Stimulated activated effector memory CD8-positive, alpha-beta T cell treated with anti-CD3 and anti-CD28 coated beads, Interleukin-12 subunit alpha, Interleukin-12 subunit beta, amount 100 ng/mL, for 72 hours (primary cell): ENCODE measurements around the gene TTC28.
A peak's percentile ranks its signal among the peaks of the same experiment; 100 is the strongest.

Experiments
- ATAC-seq: fragments of 150-1000 bp; cut with Tn5 transposase; 2 replicates; pipeline ENCODE4 v1.10.0; 2021
- DNase-seq, 2 donors: peaks; one replicate each; pipeline ENCODE4 v3.0.0; 2021 to 2022; ENCODE audit warnings: low spot score in 2 of 2
- H3K27ac Mint-ChIP-seq: one replicate; pipeline ENCODE4 v1.8.0; 2022; ENCODE audit warnings: mild to moderate bottlenecking, mixed read lengths
- H3K36me3 Mint-ChIP-seq: one replicate; pipeline ENCODE4 v1.8.0; 2022; ENCODE audit warnings: mild to moderate bottlenecking, mixed read lengths
- H3K4me1 Mint-ChIP-seq: one replicate; pipeline ENCODE4 v1.8.0; 2022; ENCODE audit warnings: mixed read lengths
- H3K4me3 Mint-ChIP-seq: one replicate; pipeline ENCODE4 v1.8.0; 2022; ENCODE audit warnings: mild to moderate bottlenecking, mixed read lengths
- H3K9me3 Mint-ChIP-seq: one replicate; pipeline ENCODE4 v1.8.0; 2022; ENCODE audit warnings: mixed read lengths

TTC28 gene

DNA sequence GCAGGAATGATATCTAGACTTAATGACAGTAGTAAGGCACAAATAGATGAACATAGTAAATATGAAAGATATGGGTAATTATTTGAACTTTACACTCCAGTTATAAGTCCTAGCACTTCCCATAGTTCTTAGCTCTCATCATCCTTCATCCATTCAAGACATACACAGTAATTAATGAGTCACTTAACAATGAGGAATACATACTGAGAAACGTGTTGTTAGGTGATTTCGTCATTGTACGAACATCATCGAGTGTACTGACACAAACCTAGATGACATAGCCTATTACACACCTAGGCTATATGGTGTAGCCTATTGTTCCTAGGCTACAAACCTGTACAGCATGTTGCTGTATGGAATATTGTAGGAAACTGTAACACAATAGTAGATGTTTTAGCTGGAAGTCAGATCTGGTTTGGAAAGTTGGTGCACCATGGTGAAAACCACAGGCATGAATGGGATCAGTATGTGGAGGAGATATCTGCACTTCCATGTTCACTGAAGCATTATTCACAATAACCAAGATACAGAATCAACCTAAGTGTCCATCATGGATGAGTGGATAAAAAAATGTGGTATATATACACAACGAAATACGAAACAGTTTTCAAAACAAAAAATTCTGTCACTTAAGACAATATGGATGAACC is 530.7 kb downstream of the TTC28 start:
- Mint-ChIP-seq H3K4me3 (no peak overlapping the region), H3K9me3 (no peaks in the 10 kb centered on the region), H3K27ac (no peak overlapping the region), H3K4me1 (no peaks in the 10 kb centered on the region), H3K36me3 (no peaks in the 10 kb centered on the region)
- ATAC-seq (no peak), DNase-seq (no peak)

DNA sequence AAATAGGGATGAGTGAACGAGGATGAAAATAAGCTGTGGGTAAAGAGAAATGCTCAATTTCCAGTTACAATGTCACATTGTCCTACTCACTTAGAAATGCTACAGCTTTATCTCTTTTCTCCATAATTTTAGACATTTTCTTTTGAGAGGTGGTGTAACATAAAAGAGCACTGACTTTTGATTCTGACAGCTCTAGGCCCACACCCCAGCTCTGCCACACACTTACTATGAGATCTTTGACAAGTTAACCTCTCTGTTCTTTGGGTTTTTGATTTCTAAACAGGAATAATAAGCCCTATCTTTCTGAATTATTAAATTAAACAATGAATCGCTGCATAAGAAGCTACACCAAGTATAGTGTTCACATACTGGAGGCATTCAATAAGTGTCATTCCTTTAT is 532.2 kb downstream of the TTC28 start:
- H3K9me3 Mint-ChIP-seq: no peaks in the 10 kb centered on the region
- H3K4me1 Mint-ChIP-seq: no peaks in the 10 kb centered on the region
- no peak for ATAC-seq

DNA sequence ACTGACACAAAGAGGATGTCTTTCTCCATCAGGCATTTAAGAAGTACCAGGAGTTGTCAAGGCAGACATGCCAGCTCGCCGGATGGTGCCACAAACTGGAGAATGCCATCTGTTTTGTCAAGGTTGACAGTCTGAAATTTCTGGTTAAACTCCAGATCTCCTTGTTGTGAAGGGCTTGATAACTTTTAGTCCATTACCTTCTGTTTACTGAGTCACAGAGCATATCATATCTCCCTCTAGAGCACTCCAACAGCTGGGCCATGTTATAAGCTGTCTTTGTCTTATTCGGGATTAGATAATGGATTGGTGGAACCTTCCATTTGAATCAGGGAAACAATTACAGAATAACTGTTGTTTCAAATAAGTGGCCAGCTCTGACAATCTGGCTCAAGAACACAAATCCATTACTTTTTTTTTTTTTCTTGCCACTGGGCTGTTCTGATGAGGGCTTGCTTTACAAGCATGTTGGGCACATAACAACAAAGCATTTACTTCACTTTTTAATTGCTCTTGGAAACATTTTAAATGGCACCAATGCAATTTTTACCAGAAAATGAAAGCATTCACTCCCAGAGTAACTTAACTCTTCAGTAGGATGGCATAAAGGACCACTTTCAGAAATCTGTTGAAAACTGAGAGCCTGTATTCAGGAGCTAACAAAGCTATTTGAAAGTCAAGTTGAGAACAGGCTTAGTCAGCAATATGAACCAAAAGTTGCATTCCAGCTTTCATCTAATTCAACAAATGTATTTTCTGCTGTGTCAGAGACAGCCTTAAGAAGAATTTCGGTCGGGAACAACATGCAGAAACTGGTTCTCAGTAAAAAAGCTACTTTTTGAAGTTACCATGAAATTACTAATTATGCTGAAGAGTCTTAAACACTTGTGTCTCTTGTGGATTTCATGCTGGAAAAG is 533.0 kb downstream of the TTC28 start:
- ATAC-seq: no peak
- Mint-ChIP-seq H3K27ac (no peak overlapping the region), H3K4me3 (no peak overlapping the region), H3K9me3 (no peaks in the 10 kb centered on the region), H3K36me3 (no peaks in the 10 kb centered on the region), H3K4me1 (no peaks in the 10 kb centered on the region)
- DNase-seq: no peak

More for the DNA sequence above, 532.2 kb downstream of the TTC28 start:
- H3K36me3 Mint-ChIP-seq: no peaks in the 10 kb centered on the region
- no peak for DNase-seq
- no peak overlapping the region for H3K27ac Mint-ChIP-seq
- H3K4me3 Mint-ChIP-seq: no peak overlapping the region

- ATAC-seq (no peak), DNase-seq (no peak)
- Mint-ChIP-seq H3K9me3 (no peaks in the 10 kb centered on the region), H3K4me3 (no peak overlapping the region), H3K4me1 (no peaks in the 10 kb centered on the region), H3K27ac (no peak overlapping the region), H3K36me3 (no peaks in the 10 kb centered on the region)
Measured at GRCh38 chr22:28143961-28144745, 535.5 kb downstream of the TTC28 start.

- Mint-ChIP-seq H3K4me1 (no peaks in the 10 kb centered on the region), H3K4me3 (no peak overlapping the region), H3K27ac (no peak overlapping the region), H3K36me3 (no peaks in the 10 kb centered on the region), H3K9me3 (no peaks in the 10 kb centered on the region)
- ATAC-seq: no peak
- no peak for DNase-seq
Measured at GRCh38 chr22:28143241-28143865, 536.3 kb downstream of the TTC28 start.

GRCh38 chr22:28142361-28142961 is 537.2 kb downstream of the TTC28 start:
- DNase-seq: no peak
- no peak overlapping the region for H3K27ac Mint-ChIP-seq

GRCh38 chr22:28141614-28142013 is 538.0 kb downstream of the TTC28 start:
- H3K4me1 Mint-ChIP-seq: no peaks in the 10 kb centered on the region
- H3K36me3 Mint-ChIP-seq: no peaks in the 10 kb centered on the region
- H3K9me3 Mint-ChIP-seq: no peaks in the 10 kb centered on the region
- DNase-seq: no peak
- no peak overlapping the region for H3K27ac Mint-ChIP-seq
- H3K4me3 Mint-ChIP-seq: no peak overlapping the region
- no peak for ATAC-seq

More at GRCh38 chr22:28142361-28142961, 537.2 kb downstream of the TTC28 start:
- ATAC-seq: no peak
- Mint-ChIP-seq H3K4me1 (no peaks in the 10 kb centered on the region), H3K4me3 (no peak overlapping the region), H3K36me3 (no peaks in the 10 kb centered on the region), H3K9me3 (no peaks in the 10 kb centered on the region)

GRCh38 chr22:28139961-28140360 is 539.7 kb downstream of the TTC28 start:
- Mint-ChIP-seq H3K4me3 (no peak overlapping the region), H3K4me1 (no peaks in the 10 kb centered on the region), H3K9me3 (no peaks in the 10 kb centered on the region), H3K27ac (no peak overlapping the region), H3K36me3 (no peaks in the 10 kb centered on the region)
- ATAC-seq: peak; percentile 19
- DNase-seq: no peak

DNA sequence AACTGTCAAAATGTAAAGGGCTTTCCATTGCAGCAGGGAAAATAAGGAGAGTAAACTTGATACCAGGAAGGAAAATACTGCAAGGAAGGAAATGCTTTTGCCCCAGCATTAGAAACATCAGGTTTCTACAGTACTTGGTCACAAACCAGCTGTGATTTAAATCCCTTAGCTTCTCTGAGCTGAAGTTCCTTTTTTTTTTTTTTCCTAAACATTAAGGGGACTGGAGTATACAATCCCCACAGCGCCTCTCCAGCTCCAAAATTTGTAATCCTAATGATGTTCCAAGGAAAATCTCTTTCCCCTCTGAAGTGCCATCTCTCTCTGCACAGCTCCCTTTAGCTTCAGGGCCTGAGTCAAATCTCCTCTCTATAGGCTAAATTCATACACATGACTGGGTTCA is 540.1 kb downstream of the TTC28 start:
- no peaks in the 10 kb centered on the region for H3K4me1 Mint-ChIP-seq
- no peaks in the 10 kb centered on the region for H3K36me3 Mint-ChIP-seq
- no peaks in the 10 kb centered on the region for H3K9me3 Mint-ChIP-seq
- H3K27ac Mint-ChIP-seq: no peak overlapping the region
- DNase-seq (no peak), ATAC-seq (no peak)
- H3K4me3 Mint-ChIP-seq: no peak overlapping the region

DNA sequence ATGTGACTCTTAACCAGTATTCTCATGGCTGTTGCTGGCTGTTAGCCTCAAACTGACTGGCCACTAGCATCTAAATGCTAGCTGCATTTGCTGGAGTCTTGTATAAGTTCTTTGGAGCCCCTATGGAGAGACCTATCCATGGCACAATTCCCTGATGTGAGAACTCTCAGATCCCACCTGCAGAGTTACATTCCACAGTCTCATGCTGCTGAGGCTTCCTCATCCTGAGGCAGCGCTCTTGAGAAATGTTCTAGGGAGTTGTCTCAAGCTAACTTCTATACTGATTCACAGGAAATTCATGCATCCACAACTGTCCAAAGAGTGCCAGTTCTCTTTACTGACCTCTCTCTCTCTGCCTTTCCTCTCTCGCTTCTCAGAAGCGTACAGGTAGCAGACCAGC is 542.6 kb downstream of the TTC28 start:
- ATAC-seq: no peak
- DNase-seq: no peak
- H3K27ac Mint-ChIP-seq: no peak overlapping the region
- no peaks in the 10 kb centered on the region for H3K9me3 Mint-ChIP-seq
- no peaks in the 10 kb centered on the region for H3K36me3 Mint-ChIP-seq
- no peaks in the 10 kb centered on the region for H3K4me1 Mint-ChIP-seq
- no peak overlapping the region for H3K4me3 Mint-ChIP-seq

DNA sequence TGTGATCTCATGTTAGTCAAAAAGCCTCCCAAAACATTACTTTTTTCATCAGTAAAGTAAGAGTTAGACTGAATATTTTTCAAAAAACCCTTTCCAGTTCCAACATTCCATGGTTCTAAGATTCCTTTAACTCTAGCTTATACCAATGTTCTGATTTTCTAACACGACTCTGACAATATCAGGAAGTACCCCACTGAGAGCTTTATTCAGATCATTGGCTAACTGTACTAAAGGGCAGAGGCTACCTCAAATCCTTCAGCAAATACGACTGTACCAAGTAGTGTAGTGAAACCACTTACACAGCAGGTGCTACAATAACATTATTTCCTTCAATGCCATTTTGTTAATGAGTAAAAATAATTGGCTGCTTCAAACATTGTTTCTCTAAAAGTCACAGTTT is 547.2 kb downstream of the TTC28 start:
- H3K9me3 Mint-ChIP-seq: no peaks in the 10 kb centered on the region
- no peaks in the 10 kb centered on the region for H3K4me1 Mint-ChIP-seq
- ATAC-seq (no peak), DNase-seq (no peak)
- H3K36me3 Mint-ChIP-seq: no peaks in the 10 kb centered on the region
- H3K4me3 Mint-ChIP-seq: no peak overlapping the region
- no peak overlapping the region for H3K27ac Mint-ChIP-seq

GRCh38 chr22:28129319-28129962 is 550.2 kb downstream of the TTC28 start:
- H3K36me3 Mint-ChIP-seq: no peaks in the 10 kb centered on the region
- no peak for DNase-seq

GRCh38 chr22:28128827-28129226 is 550.8 kb downstream of the TTC28 start:
- H3K9me3 Mint-ChIP-seq: no peaks in the 10 kb centered on the region
- no peak for ATAC-seq
- no peak overlapping the region for H3K27ac Mint-ChIP-seq
- H3K4me1 Mint-ChIP-seq: no peaks in the 10 kb centered on the region
- no peak overlapping the region for H3K4me3 Mint-ChIP-seq
- no peaks in the 10 kb centered on the region for H3K36me3 Mint-ChIP-seq
- no peak for DNase-seq

More at GRCh38 chr22:28129319-28129962, 550.2 kb downstream of the TTC28 start:
- ATAC-seq: no peak
- H3K4me1 Mint-ChIP-seq: no peaks in the 10 kb centered on the region
- H3K27ac Mint-ChIP-seq: no peak overlapping the region
- H3K9me3 Mint-ChIP-seq: no peaks in the 10 kb centered on the region
- no peak overlapping the region for H3K4me3 Mint-ChIP-seq

DNA sequence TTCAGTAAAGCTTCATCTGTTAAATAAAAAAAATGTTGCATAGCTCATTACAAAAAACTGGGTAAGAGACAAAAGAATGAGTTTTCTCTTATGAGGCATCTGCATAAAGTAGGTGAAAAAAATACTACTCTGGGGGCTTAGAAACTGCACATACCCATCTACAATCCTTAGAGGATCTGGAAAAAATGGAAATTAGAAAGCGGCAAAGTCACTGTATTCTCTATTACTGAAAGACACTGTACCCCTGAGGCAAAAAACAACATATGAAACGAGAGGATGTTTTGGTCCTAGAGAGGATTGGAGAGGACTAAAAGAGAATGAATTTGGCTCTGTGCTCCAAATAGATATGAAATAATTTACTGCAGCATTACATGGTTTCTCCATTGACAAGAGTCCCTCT is 553.8 kb downstream of the TTC28 start:
- no peaks in the 10 kb centered on the region for H3K9me3 Mint-ChIP-seq
- no peak for ATAC-seq
- no peaks in the 10 kb centered on the region for H3K4me1 Mint-ChIP-seq
- DNase-seq: no peak
- H3K27ac Mint-ChIP-seq: no peak overlapping the region
- no peaks in the 10 kb centered on the region for H3K36me3 Mint-ChIP-seq
- H3K4me3 Mint-ChIP-seq: no peak overlapping the region
